Posterior vena cava (tissue), 2 donors: Measurements from ENCODE around the gene CHCHD4. TPM values are rescaled to one million over a fixed set of nuclear protein-coding genes. Genes with fewer than 3 reads are reported as not detected.

Experiments
- DNase-seq: peaks from one replicate; pipeline ENCODE4 v3.0.0-alpha.2; 2020; ENCODE audit warnings: low spot score
- intact Hi-C, 2 donors: fragments of 100-400 bp; cut with DNase I; formaldehyde crosslinking; loops; one replicate each; pipeline versions ENCODE4 v1.14.1 to v1.14.2; 2022 to 2023
- total RNA-seq, 2 donors: library from RNA; stranded (reverse); fragmentation: NEBNext Ultra II Directional; extraction: Animal tissue kit (Norgen Biotek cat#: 25700); gene quantifications; one replicate each; pipeline ENCODE4 v1.2.1, GENCODE V29; 2021
- donor health status: DM: yes; HTN: yes; CAD: no.
- donor health status: DM: yes; HTN: yes; CAD: no.

The CHCHD4 gene
- total RNA-seq, 2 donors from 2014 or later: 7.9 TPM

GRCh38 chr3:14151471-14152083 lies 26.9 kb upstream of the CHCHD4 start:
- intact Hi-C loops: no loop called here
- DNase-seq: peak; percentile 50

DNA sequence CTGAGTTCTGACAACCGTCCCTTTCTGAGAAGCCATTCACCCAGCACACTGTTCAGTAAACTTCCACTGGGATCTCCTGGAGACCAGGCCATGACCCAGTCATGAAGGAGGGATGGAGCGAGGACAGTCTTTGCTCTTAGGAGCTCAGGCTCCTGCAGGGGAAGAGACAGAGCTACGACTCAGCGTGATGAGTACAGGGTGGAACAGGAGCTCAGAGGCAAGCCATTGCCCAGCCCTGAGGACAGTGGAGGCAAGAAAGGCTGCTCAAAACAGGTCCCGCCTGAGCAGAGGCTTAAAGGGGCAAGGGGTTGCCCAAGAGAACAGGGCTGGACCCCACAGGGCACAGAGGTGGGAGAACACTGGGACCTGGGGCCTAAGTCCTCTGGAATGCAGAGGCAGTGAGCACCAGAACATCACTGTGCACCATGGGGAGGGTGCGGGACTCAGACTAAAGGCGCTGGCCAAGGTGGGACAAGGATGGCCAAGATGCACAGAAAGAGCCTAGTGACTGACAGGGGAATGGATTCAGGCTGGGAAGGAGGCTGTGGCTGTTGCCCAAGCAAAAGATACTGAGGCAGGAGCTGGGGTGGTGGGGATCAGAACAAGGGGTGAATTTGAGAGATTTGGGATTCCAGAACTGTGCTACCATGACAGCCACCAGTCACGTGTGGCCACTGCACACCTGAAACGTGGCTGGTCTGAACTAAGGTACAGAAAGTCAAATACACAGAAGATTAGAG lies 26.0 kb upstream of the CHCHD4 start:
- intact Hi-C loops: no loop called here
- DNase-seq: peak; percentile 68

DNA sequence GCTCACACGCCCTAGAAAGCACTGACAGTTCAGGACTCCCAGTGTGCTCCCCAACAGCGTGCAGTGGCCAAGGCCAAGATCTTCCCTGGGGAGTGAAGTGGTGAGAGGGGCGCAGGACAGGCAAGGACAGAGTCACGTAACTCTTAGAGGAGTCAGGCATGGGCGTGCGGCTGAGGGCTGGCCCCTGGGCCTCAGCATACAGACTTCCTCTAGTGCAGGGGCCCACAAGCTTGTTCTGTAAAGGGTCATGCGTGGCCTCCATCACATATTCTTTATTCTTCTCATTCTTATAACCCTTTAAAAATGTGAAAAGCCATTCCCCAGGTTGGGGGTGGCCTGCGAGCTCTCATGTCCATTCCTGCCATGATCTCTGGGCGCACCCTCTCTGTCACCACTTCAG lies 25.4 kb upstream of the CHCHD4 start:
- DNase-seq: peak; percentile 62
- intact Hi-C loops: no loop called here

- DNase-seq: peak; percentile 75
- intact Hi-C loops: no loop called here
Measured at GRCh38 chr3:14148041-14148985, 23.6 kb upstream of the CHCHD4 start.

DNA sequence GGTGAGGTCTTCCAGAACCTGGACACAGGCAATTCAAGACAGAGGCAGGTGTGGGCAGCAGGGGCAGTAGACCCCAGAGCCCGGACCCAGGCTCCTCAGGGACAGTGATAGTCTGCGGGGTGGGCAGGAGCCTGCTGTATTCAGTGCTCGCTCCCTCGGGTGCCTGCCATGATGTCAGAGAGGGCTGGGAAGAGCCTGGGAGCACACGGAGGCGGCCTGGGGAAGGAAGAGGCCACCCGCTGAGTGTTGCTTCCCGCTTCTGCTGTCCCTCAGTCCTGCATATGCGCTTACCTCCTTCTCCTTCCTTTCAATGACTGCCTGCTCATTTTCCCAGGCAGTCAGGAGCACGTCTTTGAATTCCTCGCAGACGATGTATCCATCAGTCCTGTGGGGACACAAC lies 22.9 kb upstream of the CHCHD4 start:
- DNase-seq: peak; percentile 73
- intact Hi-C loops: loop anchor here in 1 of 2 donors (2.0 kb wide), 1 partner anchor 23 kb away; the partner anchor contains the start of genes CHCHD4 and TMEM43

- DNase-seq: peak; percentile 32
- intact Hi-C loops: loop anchor here in 1 of 2 donors (2.0 kb wide), 1 partner anchor 22 kb away; the partner anchor contains the start of genes CHCHD4 and TMEM43
Measured at GRCh38 chr3:14147066-14147435, 22.4 kb upstream of the CHCHD4 start.

DNA sequence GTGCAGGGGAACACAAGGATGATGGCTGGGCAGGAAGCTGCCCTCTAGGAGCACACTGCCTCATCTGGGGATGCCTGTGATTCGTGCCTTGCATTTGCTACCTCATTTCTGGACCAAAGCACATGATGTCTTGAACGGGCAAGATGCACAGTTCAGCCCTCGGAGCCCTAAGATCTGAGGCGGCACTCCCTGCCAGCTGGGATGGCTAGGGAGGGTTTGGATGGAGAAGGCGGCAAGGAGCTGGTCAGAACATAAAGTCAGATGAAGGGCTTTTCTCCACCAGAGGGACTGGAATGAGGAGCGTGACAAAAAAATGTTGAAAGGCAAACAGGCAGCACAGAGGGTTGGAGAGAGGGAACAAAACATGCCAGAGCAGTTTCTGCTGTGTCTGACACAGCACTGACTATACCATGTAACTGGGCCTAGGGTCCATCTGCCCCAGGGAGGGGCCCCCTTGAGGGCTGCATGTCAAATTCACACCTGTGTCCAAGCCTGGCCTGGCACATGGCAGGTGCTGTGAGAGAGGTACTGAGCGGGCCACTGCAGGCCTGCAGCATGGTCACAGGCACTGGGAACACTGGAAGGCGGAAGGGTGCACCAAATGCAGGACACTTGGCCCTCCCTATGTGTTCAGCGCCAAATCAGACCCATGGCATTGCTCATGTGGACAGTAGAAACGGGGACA lies 21.9 kb upstream of the CHCHD4 start:
- intact Hi-C loops: loop anchor here in 1 of 2 donors (2.0 kb wide), 1 partner anchor 22 kb away; the partner anchor contains the start of genes CHCHD4 and TMEM43
- peak; percentile 62 for DNase-seq

DNA sequence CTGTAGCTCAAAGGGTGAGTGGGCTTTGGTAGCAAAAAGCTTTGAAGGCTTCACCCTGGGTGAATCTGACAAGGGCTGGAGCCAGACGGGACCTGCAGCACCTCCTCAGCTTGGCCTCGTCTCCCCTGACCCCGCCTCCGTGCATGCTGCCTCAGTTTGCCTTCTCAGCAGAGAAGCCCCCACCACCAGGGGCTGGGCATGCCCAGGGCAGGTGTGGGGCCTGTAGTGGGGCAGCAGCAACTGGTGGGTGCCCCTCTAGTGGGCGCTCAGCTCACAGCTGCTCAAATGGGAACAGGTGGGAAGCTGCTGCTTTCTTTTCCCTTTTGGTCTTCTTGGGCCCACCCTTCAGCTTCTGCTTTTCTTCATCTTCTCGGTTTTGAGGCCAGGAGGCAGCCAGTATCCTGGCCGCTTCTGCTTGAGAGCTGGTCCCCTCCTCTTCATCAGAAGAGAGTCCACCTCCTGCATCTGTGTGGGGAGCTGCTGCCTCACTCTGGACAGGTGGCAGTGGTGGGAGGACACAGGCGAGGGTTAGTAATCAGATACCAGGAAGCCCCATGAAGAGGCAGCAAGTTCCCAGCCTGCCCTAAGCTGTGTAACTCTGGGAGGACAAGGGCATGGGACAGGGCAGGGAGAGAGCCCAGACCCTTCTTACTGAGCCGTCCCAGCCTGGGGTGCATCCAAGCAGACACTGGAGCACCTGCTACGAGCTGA lies 21.2 kb upstream of the CHCHD4 start:
- intact Hi-C loops: loop anchor here in 1 of 2 donors (2.0 kb wide), 1 partner anchor 21 kb away; the partner anchor contains the start of genes CHCHD4 and TMEM43
- peak; percentile 83 for DNase-seq

GRCh38 chr3:14145236-14145635 lies 20.6 kb upstream of the CHCHD4 start:
- intact Hi-C loops: no loop called here
- DNase-seq: peak; percentile 60

GRCh38 chr3:14144423-14145075 lies 19.9 kb upstream of the CHCHD4 start:
- intact Hi-C loops: no loop called here
- DNase-seq: peak; percentile 89

GRCh38 chr3:14143271-14144225 lies 18.9 kb upstream of the CHCHD4 start:
- DNase-seq: peak; percentile 85
- intact Hi-C loops: no loop called here

GRCh38 chr3:14142567-14143270 lies 18.0 kb upstream of the CHCHD4 start:
- DNase-seq: peak; percentile 43

DNA sequence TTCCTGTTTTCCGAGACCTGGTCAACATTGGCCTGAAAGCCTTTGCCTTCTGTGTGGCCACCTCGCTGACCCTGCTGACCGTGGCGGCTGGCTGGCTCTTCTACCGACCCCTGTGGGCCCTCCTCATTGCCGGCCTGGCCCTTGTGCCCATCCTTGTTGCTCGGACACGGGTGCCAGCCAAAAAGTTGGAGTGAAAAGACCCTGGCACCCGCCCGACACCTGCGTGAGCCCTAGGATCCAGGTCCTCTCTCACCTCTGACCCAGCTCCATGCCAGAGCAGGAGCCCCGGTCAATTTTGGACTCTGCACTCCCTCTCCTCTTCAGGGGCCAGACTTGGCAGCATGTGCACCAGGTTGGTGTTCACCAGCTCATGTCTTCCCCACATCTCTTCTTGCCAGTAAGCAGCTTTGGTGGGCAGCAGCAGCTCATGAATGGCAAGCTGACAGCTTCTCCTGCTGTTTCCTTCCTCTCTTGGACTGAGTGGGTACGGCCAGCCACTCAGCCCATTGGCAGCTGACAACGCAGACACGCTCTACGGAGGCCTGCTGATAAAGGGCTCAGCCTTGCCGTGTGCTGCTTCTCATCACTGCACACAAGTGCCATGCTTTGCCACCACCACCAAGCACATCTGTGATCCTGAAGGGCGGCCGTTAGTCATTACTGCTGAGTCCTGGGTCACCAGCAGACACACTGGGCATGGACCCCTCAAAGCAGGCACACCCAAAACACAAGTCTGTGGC lies 17.1 kb upstream of the CHCHD4 start:
- intact Hi-C loops: no loop called here
- DNase-seq: peak; percentile 68

More at GRCh38 chr3:14142567-14143270, 18.0 kb upstream of the CHCHD4 start:
- intact Hi-C loops: no loop called here

GRCh38 chr3:14141144-14141543 lies 16.5 kb upstream of the CHCHD4 start:
- intact Hi-C loops: no loop called here
- peak; percentile 30 for DNase-seq

DNA sequence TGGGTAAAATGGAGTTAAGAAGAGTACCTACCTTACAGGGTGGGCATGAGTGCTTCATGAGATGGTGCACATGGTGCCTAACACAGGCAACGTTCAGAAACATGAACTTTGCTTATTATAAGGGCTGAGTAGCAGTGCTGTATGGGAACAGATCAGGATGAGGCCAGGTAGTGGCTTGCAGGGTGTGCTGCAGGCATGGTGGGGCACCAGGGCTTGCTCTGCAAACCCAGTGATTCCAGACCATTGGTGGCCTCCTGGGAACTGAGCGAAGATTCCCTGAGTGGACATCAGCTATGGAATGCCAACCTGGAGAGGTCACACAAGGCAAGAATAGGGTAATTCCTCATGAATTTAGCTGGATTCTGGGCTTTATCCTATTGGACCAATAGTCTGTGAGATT lies 16.0 kb upstream of the CHCHD4 start:
- no peak for DNase-seq
- intact Hi-C loops: no loop called here

- DNase-seq: no peak
- intact Hi-C loops: no loop called here
Measured at GRCh38 chr3:14139771-14140170, 15.1 kb upstream of the CHCHD4 start.
